CD8-positive, alpha-beta memory T cell (primary cell): ENCODE data around the gene MFRP. TPM values are rescaled to one million over a fixed set of nuclear protein-coding genes. Genes with fewer than 3 reads are reported as not detected.
A peak's percentile ranks its signal among the peaks of the same experiment; 100 is the strongest.

Experiments used
- CTCF ChIA-PET: fragments of 350-600 bp; sonication (Branson Sonifier 250); formaldehyde crosslinking; loops from one replicate; lab custom pipeline; 2021; ENCODE audit warnings: antibody characterized with exemption; lab: Charles Lee
- POLR2A ChIA-PET: fragments of 350-600 bp; sonication (Branson Sonifier 250); formaldehyde crosslinking; loops from one replicate; lab custom pipeline; 2021; ENCODE audit warnings: antibody characterized with exemption; lab: Charles Lee
- DNase-seq, 5 donors: peaks; one replicate each; pipeline versions ENCODE4 v3.0.0 to v3.0.0-alpha.2; 2020 to 2022; ENCODE audit warnings: mixed read lengths in 1 of 5
- H3K27ac ChIP-seq: one replicate; pipeline ENCODE4 v1.7.0; 2013; ENCODE audit warnings: low read depth, mild to moderate bottlenecking, low read length, moderate library complexity
- H3K27me3 ChIP-seq: 2 replicates; pipeline ENCODE4 v1.7.0; 2013; ENCODE audit warnings: low read length, mild to moderate bottlenecking; ENCODE audit not compliant: insufficient read depth, poor library complexity, severe bottlenecking
- H3K36me3 ChIP-seq: 2 replicates; pipeline ENCODE4 v1.7.0; 2013; ENCODE audit warnings: mild to moderate bottlenecking, low read length, moderate library complexity; ENCODE audit not compliant: insufficient read depth
- H3K4me1 ChIP-seq: 2 replicates; pipeline ENCODE4 v1.7.0; 2013; ENCODE audit warnings: mild to moderate bottlenecking, low read length, moderate library complexity; ENCODE audit not compliant: insufficient read depth
- H3K4me3 ChIP-seq: 2 replicates; pipeline ENCODE4 v1.7.0; 2013; ENCODE audit warnings: mild to moderate bottlenecking, low read length
- H3K9me3 ChIP-seq: 2 replicates; pipeline ENCODE4 v1.7.0; 2013; ENCODE audit warnings: mild to moderate bottlenecking, low read length
- H3K27ac Mint-ChIP-seq, 8 donors: one replicate each; pipeline ENCODE4 v1.8.0; 2020 to 2021; ENCODE audit warnings: mixed read lengths in 8 of 8, mild to moderate bottlenecking in 6 of 8, inconsistent platforms in 3 of 8, moderate library complexity in 3 of 8
- H3K27me3 Mint-ChIP-seq, 2 donors: one replicate each; pipeline ENCODE4 v1.8.0; 2020 to 2021; ENCODE audit warnings: mixed read lengths in 2 of 2, mild to moderate bottlenecking in 1 of 2, moderate library complexity in 1 of 2
- H3K36me3 Mint-ChIP-seq, 3 donors: one replicate each; pipeline ENCODE4 v1.8.0; 2020 to 2021; ENCODE audit warnings: mixed read lengths in 3 of 3, inconsistent platforms in 1 of 3, mild to moderate bottlenecking in 1 of 3
- H3K4me1 Mint-ChIP-seq, 3 donors: one replicate each; pipeline ENCODE4 v1.8.0; 2020 to 2021; ENCODE audit warnings: mixed read lengths in 3 of 3, inconsistent platforms in 1 of 3, mild to moderate bottlenecking in 1 of 3
- H3K4me3 Mint-ChIP-seq, 7 donors: one replicate each; pipeline ENCODE4 v1.8.0; 2020 to 2021; ENCODE audit warnings: mixed read lengths in 7 of 7, mild to moderate bottlenecking in 6 of 7, moderate library complexity in 4 of 7, inconsistent platforms in 2 of 7
- H3K9me3 Mint-ChIP-seq, 5 donors: one replicate each; pipeline ENCODE4 v1.8.0; 2020 to 2022; ENCODE audit warnings: mixed read lengths in 5 of 5, mild to moderate bottlenecking in 3 of 5, moderate library complexity in 2 of 5, inconsistent platforms in 1 of 5
- polyA plus RNA-seq: library from polyadenylated mRNA; unstranded; fragments of 300-500 nt; fragmentation: Illumina TruSeq; gene quantifications from one replicate; pipeline ENCODE4 v1.2.3, GENCODE V29; 2021
- total RNA-seq, 2 experiments: library from RNA; stranded (reverse); gene quantifications; one replicate each; pipeline ENCODE4 v1.2.3, GENCODE V29; 2021

The MFRP gene
- total and polyA plus RNA-seq, 3 experiments from 2014 or later: not detected

DNA sequence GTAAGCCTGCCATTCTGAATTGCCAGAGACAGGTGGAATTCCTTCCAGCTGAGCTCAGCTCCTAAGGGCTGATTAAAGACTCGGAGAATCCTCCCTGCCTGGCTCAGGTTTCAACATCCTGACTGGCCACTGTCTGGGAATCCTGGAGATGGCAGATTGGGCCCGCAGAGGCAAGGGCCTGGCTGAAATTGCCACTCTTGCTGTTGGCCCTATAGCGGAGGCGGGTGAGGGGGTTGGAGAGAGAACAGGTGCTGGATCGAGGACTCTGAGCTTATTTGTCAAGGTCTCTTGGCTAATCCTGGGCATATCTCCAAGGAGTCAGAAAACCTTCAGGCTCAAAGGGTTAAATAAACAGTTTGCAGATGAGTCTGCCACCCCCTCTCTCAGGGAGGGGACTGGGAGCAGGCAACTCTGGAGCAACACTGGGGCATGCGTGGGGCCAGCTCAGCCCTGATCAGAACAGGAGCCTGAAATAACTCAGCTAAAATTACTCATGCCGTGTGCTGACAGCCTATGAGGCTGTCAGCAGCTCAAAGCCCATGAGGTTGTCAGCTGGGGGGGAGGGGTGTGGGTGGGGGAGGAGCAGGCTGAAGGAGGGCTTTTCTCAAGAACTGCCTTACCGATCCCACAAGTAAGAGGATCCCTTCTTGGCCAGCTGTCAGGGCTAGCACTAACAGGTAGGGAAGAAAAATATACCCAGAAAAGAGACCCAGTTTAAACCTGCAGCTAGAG lies 14.7 kb upstream of the MFRP start:
- Histone ChIP-seq H3K9me3 (no peaks in the 10 kb centered on the region), H3K4me3 (no peak overlapping the region), H3K36me3 (no peaks in the 10 kb centered on the region), H3K27me3 (peaks cover 30% of the 10 kb centered on the region), H3K27ac (no peak overlapping the region), H3K4me1 (peaks cover 9% of the 10 kb centered on the region)
- CTCF ChIA-PET: interaction anchor here (1.2 to 5.5 kb wide), 3 partner anchors 10 to 20 kb away, joined by 3 to 26 read pairs (median 4); partner anchors contain the start of gene USP2
- no peak for DNase-seq
- peaks cover 30 to 42% of the 10 kb centered on the region in 2 donors for H3K27me3 Mint-ChIP-seq
- POLR2A ChIA-PET: no interaction called here
- H3K36me3 Mint-ChIP-seq: no peaks in the 10 kb centered on the region
- peaks cover 14 to 19% (median 15%) of the 10 kb centered on the region in 3 donors for H3K4me1 Mint-ChIP-seq
- no peak overlapping the region for H3K27ac Mint-ChIP-seq
- no peaks in the 10 kb centered on the region for H3K9me3 Mint-ChIP-seq
- no peak overlapping the region for H3K4me3 Mint-ChIP-seq

DNA sequence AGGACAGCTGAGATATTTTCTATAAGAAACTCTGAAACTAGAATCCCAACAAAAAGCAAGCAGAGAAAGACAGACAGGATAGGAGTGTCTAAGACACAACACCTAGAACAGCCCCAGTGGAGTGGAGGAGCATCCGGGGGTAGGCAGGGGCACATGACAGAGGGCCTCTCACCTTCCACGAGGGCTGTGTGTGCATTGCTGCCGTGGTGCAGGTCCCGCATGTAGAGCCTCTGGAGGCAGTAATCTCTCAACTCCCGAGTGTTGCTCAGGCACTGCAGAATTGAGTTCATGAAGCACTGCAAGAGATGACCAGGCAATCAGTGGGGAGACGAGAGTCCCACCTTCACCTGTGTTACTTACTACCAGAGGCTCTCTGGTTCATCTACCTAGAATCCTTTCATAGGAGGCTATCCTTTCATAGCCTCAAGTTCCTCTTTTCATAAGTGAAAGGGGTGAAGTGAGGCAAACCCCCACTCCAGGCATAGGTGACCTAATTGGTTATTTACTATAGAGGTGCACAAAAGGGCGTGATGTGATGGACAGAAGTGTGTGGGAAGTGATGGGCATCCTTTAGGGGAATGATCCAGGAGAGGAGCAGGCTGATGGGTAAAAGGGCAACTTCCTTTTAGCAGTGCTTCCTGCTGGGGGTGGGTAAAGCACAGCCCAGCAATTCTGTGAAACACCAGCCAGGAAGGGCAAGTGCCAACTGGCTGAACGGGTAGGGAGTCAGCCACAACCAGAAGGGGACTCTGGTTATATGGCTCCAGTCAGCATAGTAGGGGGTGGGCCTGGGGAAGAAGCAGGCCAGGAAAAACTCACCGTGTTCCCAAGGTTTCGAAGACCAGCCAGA lies 13.1 kb upstream of the MFRP start:
- no peak overlapping the region for H3K27ac ChIP-seq
- Mint-ChIP-seq H3K9me3 (no peaks in the 10 kb centered on the region), H3K27ac (peak overlapping the region in 2 of 8 donors; percentile 11 to 14), H3K36me3 (no peaks in the 10 kb centered on the region), H3K4me3 (no peak overlapping the region), H3K27me3 (peaks cover 15 to 39% of the 10 kb centered on the region in 2 donors), H3K4me1 (peaks cover 12 to 18% (median 15%) of the 10 kb centered on the region in 3 donors)
- ChIA-PET POLR2A (no interaction called here), CTCF (interaction anchor here (4.7 to 5.5 kb wide), 2 partner anchors 15 to 20 kb away, joined by 26 to 145 read pairs; partner anchors contain the start of gene USP2)
- peaks cover 20% of the 10 kb centered on the region for H3K27me3 ChIP-seq
- no peaks in the 10 kb centered on the region for H3K9me3 ChIP-seq
- H3K4me3 ChIP-seq: no peak overlapping the region
- no peak for DNase-seq
- no peaks in the 10 kb centered on the region for H3K36me3 ChIP-seq
- peaks cover 4% of the 10 kb centered on the region for H3K4me1 ChIP-seq

- H3K27ac Mint-ChIP-seq: peak overlapping the region in 3 of 8 donors; percentile 9 to 39 (median 12)
- H3K9me3 Mint-ChIP-seq: no peaks in the 10 kb centered on the region
- H3K9me3 ChIP-seq: no peaks in the 10 kb centered on the region
- peaks cover 12 to 35% of the 10 kb centered on the region in 2 donors for H3K27me3 Mint-ChIP-seq
- CTCF ChIA-PET: interaction anchor here (1.2 to 4.7 kb wide), 11 partner anchors 8 to 119 kb away, joined by 6 to 145 read pairs (median 13); partner anchors contain the start of genes MFRP and USP2
- H3K27me3 ChIP-seq: no peaks in the 10 kb centered on the region
- no peak overlapping the region for H3K27ac ChIP-seq
- no peaks in the 10 kb centered on the region for H3K36me3 ChIP-seq
- no peak overlapping the region for H3K4me3 ChIP-seq
- POLR2A ChIA-PET: interaction anchor here (0.6 to 1.6 kb wide), 3 partner anchors 23 to 118 kb away, joined by 4 to 5 read pairs (median 4); partner anchors contain the start of gene USP2
- peak overlapping the region in 6 of 7 donors; percentile 11 to 85 (median 64) for H3K4me3 Mint-ChIP-seq
- no peaks in the 10 kb centered on the region for H3K36me3 Mint-ChIP-seq
- H3K4me1 Mint-ChIP-seq: peaks cover 6 to 9% (median 8%) of the 10 kb centered on the region in 3 donors
- H3K4me1 ChIP-seq: no peaks in the 10 kb centered on the region
- DNase-seq: no peak
These were observed 10.6 kb upstream of the MFRP start for GRCh38 chr11:119357074-119357473.

GRCh38 chr11:119356349-119357031 lies 10.0 kb upstream of the MFRP start:
- Mint-ChIP-seq H3K4me3 (peak overlapping the region; percentile 82 to 95 (median 88)), H3K36me3 (no peaks in the 10 kb centered on the region), H3K27ac (peak overlapping the region in 7 of 8 donors; percentile 43 to 95 (median 74)), H3K4me1 (peaks cover 6 to 9% (median 8%) of the 10 kb centered on the region in 3 donors), H3K9me3 (no peaks in the 10 kb centered on the region), H3K27me3 (peaks cover 15 to 40% of the 10 kb centered on the region in 2 donors)
- H3K27me3 ChIP-seq: no peaks in the 10 kb centered on the region
- no peaks in the 10 kb centered on the region for H3K36me3 ChIP-seq
- peak overlapping the region; percentile 62 for H3K27ac ChIP-seq
- H3K4me1 ChIP-seq: no peaks in the 10 kb centered on the region
- peak; percentile 61 to 81 (median 67) for DNase-seq
- H3K9me3 ChIP-seq: no peaks in the 10 kb centered on the region
- ChIA-PET POLR2A (interaction anchor here (1.2 to 1.6 kb wide), 3 partner anchors 18 to 118 kb away, joined by 3 to 5 read pairs (median 4); partner anchors contain the start of gene USP2), CTCF (interaction anchor here (0.6 to 4.7 kb wide), 21 partner anchors 8 to 373 kb away, joined by 3 to 145 read pairs (median 6); partner anchors contain the start of genes CBL, MFRP, NECTIN1 and USP2)
- H3K4me3 ChIP-seq: peak overlapping the region; percentile 80

- Mint-ChIP-seq H3K9me3 (no peaks in the 10 kb centered on the region), H3K36me3 (no peaks in the 10 kb centered on the region), H3K4me3 (peak overlapping the region in 6 of 7 donors; percentile 17 to 94 (median 59)), H3K4me1 (peaks cover 7 to 11% (median 11%) of the 10 kb centered on the region in 3 donors), H3K27me3 (peaks cover 17 to 42% of the 10 kb centered on the region in 2 donors), H3K27ac (no peak overlapping the region)
- Histone ChIP-seq H3K27me3 (no peaks in the 10 kb centered on the region), H3K4me1 (no peaks in the 10 kb centered on the region), H3K36me3 (no peaks in the 10 kb centered on the region), H3K9me3 (no peaks in the 10 kb centered on the region), H3K27ac (no peak overlapping the region), H3K4me3 (no peak overlapping the region)
- POLR2A ChIA-PET: interaction anchor here (1.3 kb wide), 1 partner anchor 17 kb away, joined by 3 read pairs; no protein-coding TSS in a partner anchor
- CTCF ChIA-PET: interaction anchor here (0.8 to 4.7 kb wide), 12 partner anchors 9 to 374 kb away, joined by 3 to 145 read pairs (median 12); partner anchors contain the start of genes NECTIN1 and USP2
- DNase-seq: no peak
These were observed 8.8 kb upstream of the MFRP start for GRCh38 chr11:119355091-119355843.

DNA sequence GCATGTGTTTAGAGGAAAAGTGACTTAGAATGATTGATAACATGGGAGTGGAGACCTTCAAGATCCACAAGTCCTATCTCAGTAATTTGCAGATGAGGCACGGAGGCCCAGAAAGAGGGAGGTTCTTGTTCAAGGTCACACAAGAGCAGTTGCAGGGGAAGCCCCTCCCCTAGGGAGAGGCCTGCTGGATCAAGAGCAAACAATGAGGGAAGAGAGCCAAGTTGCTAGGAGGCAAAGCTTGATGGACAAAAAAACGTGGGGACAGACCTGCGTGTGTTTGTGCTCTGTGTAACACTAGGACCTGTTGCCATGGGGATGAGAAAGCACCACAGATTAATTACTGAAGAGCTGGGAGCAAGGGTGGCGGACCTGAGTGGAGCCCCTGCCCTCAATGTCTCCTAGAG lies 6.4 kb upstream of the MFRP start:
- Histone ChIP-seq H3K4me1 (no peaks in the 10 kb centered on the region), H3K9me3 (no peaks in the 10 kb centered on the region), H3K36me3 (no peaks in the 10 kb centered on the region), H3K4me3 (no peak overlapping the region), H3K27me3 (no peaks in the 10 kb centered on the region), H3K27ac (no peak overlapping the region)
- H3K27ac Mint-ChIP-seq: no peak overlapping the region
- peaks cover 11 to 16% (median 13%) of the 10 kb centered on the region in 3 donors for H3K4me1 Mint-ChIP-seq
- H3K36me3 Mint-ChIP-seq: no peaks in the 10 kb centered on the region
- ChIA-PET CTCF (interaction anchor here (1.1 to 2.1 kb wide), 4 partner anchors 14 to 29 kb away, joined by 3 to 6 read pairs (median 4); partner anchors contain the start of gene USP2), POLR2A (no interaction called here)
- peaks cover 19 to 42% of the 10 kb centered on the region in 2 donors for H3K27me3 Mint-ChIP-seq
- no peaks in the 10 kb centered on the region for H3K9me3 Mint-ChIP-seq
- H3K4me3 Mint-ChIP-seq: peak overlapping the region in 1 of 7 donors; percentile 36
- DNase-seq: no peak
